ENCODE results near the gene SCN4A. TPM values are rescaled to one million over a fixed set of nuclear protein-coding genes. Genes with fewer than 3 reads are reported as not detected.

Gene SCN4A
- total RNA-seq, 6 donors from 2014 or later: under 0.01 to 0.44 (median 0.20) TPM; not detected in 3

GRCh38 chr17:63932721-63933120 is 40.0 kb downstream of the SCN4A start:
- Histone ChIP-seq H3K27ac (peak overlapping the region in 1 of 4 donors; percentile 61), H3K4me1 (peaks cover 14 to 24% (median 16%) of the 10 kb centered on the region in 4 donors), H3K9me3 (no peaks in the 10 kb centered on the region), H3K36me3 (no peaks in the 10 kb centered on the region), H3K4me3 (no peak overlapping the region), H3K27me3 (no peaks in the 10 kb centered on the region)
- 95 to 97% methylated on average over 3 of the region's 4 CpGs for WGBS, 2 donors
- DNase-seq: no peak
- ATAC-seq (ENCODE audit: low FRiP score in 2 of 2): no peak
- TF ChIP-seq EP300 (IDR thresholded peaks at IDR 0.05): no peak
- no peak for TF ChIP-seq POLR2A (IDR thresholded peaks at IDR 0.05)
- no peak for TF ChIP-seq CTCF (IDR thresholded peaks at IDR 0.05)
- TF ChIP-seq POLR2AphosphoS5 (IDR thresholded peaks at IDR 0.05): no peak

DNA sequence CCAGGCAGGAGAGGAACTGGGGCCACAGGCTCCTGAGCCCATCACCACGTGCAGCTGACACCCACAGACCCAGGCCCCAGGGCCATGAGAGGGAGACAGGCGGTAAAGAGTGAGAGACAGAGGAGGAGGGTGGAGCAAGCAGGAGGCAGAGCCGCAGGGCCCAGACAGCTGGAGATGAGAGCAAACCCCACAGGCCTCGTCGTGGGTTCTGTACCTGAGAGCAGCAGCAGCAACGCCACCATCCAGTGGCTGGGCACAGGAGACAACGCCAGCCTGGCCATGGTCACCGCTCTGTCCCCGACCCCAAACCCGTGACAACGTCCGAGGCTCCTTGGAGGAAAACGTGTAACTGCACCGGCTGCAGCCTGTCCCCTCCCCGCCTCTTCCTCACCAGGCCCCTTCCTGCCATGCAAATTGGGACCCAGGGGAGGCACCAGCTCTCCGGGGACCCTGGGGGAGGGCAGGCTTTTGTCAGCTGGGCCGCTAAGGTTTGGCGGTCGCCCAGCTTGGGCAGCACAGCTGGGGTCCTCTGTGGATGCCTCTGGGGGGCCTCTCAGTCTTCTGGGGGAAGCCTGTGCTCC is 40.6 kb downstream of the SCN4A start, which contains the start of gene CD79B:
CD79B (minus strand) TSS at position 351 of the 581 bp plus-strand sequence; CDS start at position 281, 70 bp downstream.
- WGBS, 2 donors: 56 to 59% methylated on average over 15 to 16 of the region's 19 CpGs
- DNase-seq (no peak), ATAC-seq (ENCODE audit: low FRiP score in 2 of 2) (no peak)
- Histone ChIP-seq H3K27ac (peak within 1 kb of the TSS; percentile 2 to 64 (median 58)), H3K36me3 (no peaks in the 10 kb centered on the region), H3K27me3 (no peaks in the 10 kb centered on the region), H3K4me1 (peaks cover 14 to 24% (median 16%) of the 10 kb centered on the region in 4 donors), H3K4me3 (peak within 1 kb of the TSS in 3 of 4 donors; percentile 12 to 30 (median 16)), H3K9me3 (no peaks in the 10 kb centered on the region)
- no peak for TF ChIP-seq EP300 (IDR thresholded peaks at IDR 0.05)
- TF ChIP-seq POLR2A (IDR thresholded peaks at IDR 0.05): peak in 1 of 4 donors; percentile 6

GRCh38 chr17:63930951-63931575 is 41.7 kb downstream of the SCN4A start:
- TF ChIP-seq POLR2AphosphoS5 (IDR thresholded peaks at IDR 0.05) (no peak), CTCF (IDR thresholded peaks at IDR 0.05) (no peak), EP300 (IDR thresholded peaks at IDR 0.05) (no peak), POLR2A (IDR thresholded peaks at IDR 0.05) (no peak)
- no peaks in the 10 kb centered on the region for H3K36me3 ChIP-seq
- peaks cover 14 to 24% (median 16%) of the 10 kb centered on the region in 4 donors for H3K4me1 ChIP-seq
- no peaks in the 10 kb centered on the region for H3K9me3 ChIP-seq
- DNase-seq (peak in 1 of 2 donors; percentile 80), ATAC-seq (ENCODE audit: low FRiP score in 2 of 2) (peak; percentile 50 to 79)
- H3K27ac ChIP-seq: peak overlapping the region; percentile 2 to 64 (median 58)
- H3K4me3 ChIP-seq: peak overlapping the region in 3 of 4 donors; percentile 12 to 30 (median 16)
- no peaks in the 10 kb centered on the region for H3K27me3 ChIP-seq
- 55 to 68% methylated on average over 7 to 16 of the region's 16 CpGs for WGBS, 2 donors

GRCh38 chr17:63929860-63930766 is 42.6 kb downstream of the SCN4A start:
- WGBS, 2 donors: 84 to 90% methylated on average over 19 to 21 of the region's 24 CpGs
- H3K4me1 ChIP-seq: peaks cover 14 to 24% (median 16%) of the 10 kb centered on the region in 4 donors
- no peaks in the 10 kb centered on the region for H3K9me3 ChIP-seq
- DNase-seq: no peak
- no peaks in the 10 kb centered on the region for H3K36me3 ChIP-seq
- no peaks in the 10 kb centered on the region for H3K27me3 ChIP-seq
- TF ChIP-seq EP300 (IDR thresholded peaks at IDR 0.05): no peak
- TF ChIP-seq POLR2AphosphoS5 (IDR thresholded peaks at IDR 0.05): no peak
- no peak for TF ChIP-seq CTCF (IDR thresholded peaks at IDR 0.05)
- no peak for TF ChIP-seq POLR2A (IDR thresholded peaks at IDR 0.05)
- ATAC-seq (ENCODE audit: low FRiP score in 2 of 2): no peak
- H3K4me3 ChIP-seq: no peak overlapping the region
- H3K27ac ChIP-seq: peak overlapping the region in 2 of 4 donors; percentile 54 to 64

All from upper lobe of left lung (tissue), 6 donors.